Neural cell (in vitro differentiated cells): ENCODE data around the gene MYO1D. TPM values are rescaled to one million over a fixed set of nuclear protein-coding genes. Genes with fewer than 3 reads are reported as not detected.
A peak's percentile ranks its signal among the peaks of the same experiment; 100 is the strongest.

Source experiments
- H2AFZ ChIP-seq: fragments of 200-600, 300-800 bp; sonication (generic), shearing (Covaris generic); 2 replicates; pipeline ENCODE4 v1.6.0; 2014; ENCODE audit warnings: low read depth, mild to moderate bottlenecking, antibody characterized with exemption, low read length, moderate library complexity
- H3F3A ChIP-seq: fragments of 200-600 bp; shearing (Covaris generic); 2 replicates; pipeline ENCODE4 v1.6.1; 2016; ENCODE audit warnings: mild to moderate bottlenecking, moderate library complexity, mixed read lengths, antibody characterized with exemption, low read length; ENCODE audit not compliant: insufficient read depth, poor library complexity, severe bottlenecking
- H3K27ac ChIP-seq: fragments of 200-600, 300-800 bp; sonication (generic), shearing (Covaris generic); 2 replicates; pipeline ENCODE4 v1.5.1; 2014; ENCODE audit warnings: mild to moderate bottlenecking, low read length, moderate library complexity
- H3K27me3 ChIP-seq: fragments of 300-800, 200-600 bp; sonication (generic), shearing (Covaris generic); 2 replicates; pipeline ENCODE4 v1.6.0; 2014; ENCODE audit warnings: mild to moderate bottlenecking, low read depth, low read length, moderate library complexity; ENCODE audit not compliant: insufficient read depth
- H3K36me3 ChIP-seq: fragments of 300-800, 200-600 bp; sonication (generic), shearing (Covaris generic); 2 replicates; pipeline ENCODE4 v1.5.1; 2014; ENCODE audit warnings: mild to moderate bottlenecking, antibody characterized with exemption, low read length, moderate library complexity; ENCODE audit not compliant: insufficient read depth
- H3K4me2 ChIP-seq: fragments of 300-800, 200-600 bp; sonication (generic), shearing (Covaris generic); 2 replicates; pipeline ENCODE4 v1.6.0; 2014; ENCODE audit warnings: mild to moderate bottlenecking, low read length
- H3K4me3 ChIP-seq: fragments of 300-800, 200-600 bp; sonication (generic), shearing (Covaris generic); 2 replicates; pipeline ENCODE4 v1.5.1; 2014; ENCODE audit warnings: mild to moderate bottlenecking, low read length, moderate library complexity
- H3K79me2 ChIP-seq: fragments of 200-600 bp; shearing (Covaris generic); replicated peaks from 2 replicates; pipeline ENCODE4 v1.6.0; 2014; ENCODE audit warnings: mild to moderate bottlenecking, low read length, moderate library complexity; ENCODE audit not compliant: insufficient read depth
- H3K9ac ChIP-seq: fragments of 300-800, 200-600 bp; sonication (generic), shearing (Covaris generic); 2 replicates; pipeline ENCODE4 v1.6.1; 2016; ENCODE audit warnings: mild to moderate bottlenecking, low read length, mixed read lengths
- H3K9me2 ChIP-seq: fragments of 200-600 bp; shearing (Covaris generic); 2 replicates; pipeline ENCODE4 v1.6.1; 2016; ENCODE audit warnings: mild to moderate bottlenecking, low read length, mixed read lengths; ENCODE audit not compliant: insufficient read depth
- H3K9me3 ChIP-seq: fragments of 200-600, 300-800 bp; sonication (generic), shearing (Covaris generic); 2 replicates; pipeline ENCODE4 v1.6.1; 2016; ENCODE audit warnings: mild to moderate bottlenecking, mixed run types, low read length, moderate library complexity, mixed read lengths
- H4K20me1 ChIP-seq: fragments of 200-600 bp; shearing (Covaris generic); 2 replicates; pipeline ENCODE4 v1.6.1; 2016; ENCODE audit warnings: mild to moderate bottlenecking, mixed run types; ENCODE audit not compliant: insufficient read depth
- EP300 ChIP-seq: fragments of 450-650 bp; conservative IDR thresholded peaks from 2 replicates; pipeline ENCODE4 v1.6.1; 2014; ENCODE audit warnings: antibody characterized with exemption, mild to moderate bottlenecking, moderate library complexity; ENCODE audit not compliant: poor library complexity, severe bottlenecking
- EZH2 ChIP-seq: fragments of 200-600, 300-800 bp; shearing (Covaris generic), sonication (generic); IDR thresholded peaks from 2 replicates; pipeline ENCODE4 v1.6.1; 2014; ENCODE audit warnings: antibody characterized with exemption, low read length, borderline replicate concordance, mild to moderate bottlenecking; ENCODE audit not compliant: insufficient read depth, poor library complexity, severe bottlenecking
- MXI1 ChIP-seq: fragments of 450-650 bp; conservative IDR thresholded peaks from 2 replicates; pipeline ENCODE4 v1.6.1; 2014; ENCODE audit warnings: antibody characterized with exemption, mild to moderate bottlenecking; ENCODE audit not compliant: poor library complexity, severe bottlenecking
- POLR2AphosphoS5 ChIP-seq: IDR thresholded peaks from 2 replicates; pipeline ENCODE4 v1.6.1; 2012
- RAD21 ChIP-seq: fragments of 450-650 bp; conservative IDR thresholded peaks from 2 replicates; pipeline ENCODE4 v1.6.1; 2014; ENCODE audit warnings: antibody characterized with exemption, mild to moderate bottlenecking, moderate library complexity
- SMC3 ChIP-seq: fragments of 450-650 bp; conservative IDR thresholded peaks from 2 replicates; pipeline ENCODE4 v1.6.1; 2014; ENCODE audit warnings: antibody characterized with exemption, mild to moderate bottlenecking, moderate library complexity; ENCODE audit not compliant: poor library complexity
- TAF1 ChIP-seq: IDR thresholded peaks from 2 replicates; pipeline ENCODE4 v1.6.1; 2012; ENCODE audit warnings: low read depth
- polyA plus RNA-seq: library from polyadenylated mRNA; depleted of rRNA; stranded (reverse); fragments of >200 nt; gene quantifications from 2 replicates; pipeline ENCODE4 v1.2.3, GENCODE V29; 2014
- TF ChIP-seq, protein P1 (sequence below): IDR thresholded peaks from 2 replicates; pipeline ENCODE4 v1.6.1; 2012; ENCODE audit warnings: borderline replicate concordance
- TF ChIP-seq, protein P2 (sequence below): fragments of 450-650 bp; IDR thresholded peaks from 2 replicates; pipeline ENCODE4 v1.5.1; 2014; ENCODE audit warnings: antibody characterized with exemption, mild to moderate bottlenecking, moderate library complexity; ENCODE audit not compliant: poor library complexity, severe bottlenecking

MYO1D gene
- polyA plus RNA-seq, 1 donor from 2014 or later = 10.7 TPM

DNA sequence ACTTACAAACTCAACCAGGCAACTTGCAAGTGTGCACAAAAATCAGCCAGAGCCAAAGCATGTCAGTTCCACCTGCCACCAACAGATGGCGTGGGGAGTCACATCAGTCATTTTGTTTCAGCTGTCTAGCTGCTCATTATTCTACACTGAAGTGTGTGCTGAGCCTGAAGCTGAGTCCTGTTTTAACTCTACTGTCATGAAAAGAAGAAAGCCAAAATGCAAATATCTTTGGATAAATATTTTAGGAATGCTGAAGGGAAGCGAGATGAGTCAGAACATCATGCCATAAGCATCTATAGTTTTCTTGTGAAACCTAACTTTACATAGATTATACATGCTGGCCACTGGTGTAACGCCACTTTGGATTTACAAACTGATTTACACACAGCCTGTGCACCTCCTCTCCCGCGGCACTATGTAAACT lies 217.5 kb downstream of the MYO1D start:
- no peaks in the 10 kb centered on the region for H3K27me3 ChIP-seq
- H3K9me2 ChIP-seq = no peaks in the 10 kb centered on the region
- peaks cover under 1% of the 10 kb centered on the region for H3K36me3 ChIP-seq
- no peaks in the 10 kb centered on the region for H4K20me1 ChIP-seq
- no peak overlapping the region for H3K9ac ChIP-seq
- H3K27ac ChIP-seq = no peak overlapping the region
- no peaks in the 10 kb centered on the region for H3F3A ChIP-seq
- no peaks in the 10 kb centered on the region for H3K9me3 ChIP-seq
- no peaks in the 10 kb centered on the region for H3K79me2 ChIP-seq
- peak; percentile 88 for TF ChIP-seq RAD21
- TF ChIP-seq TAF1 = no peak
- TF ChIP-seq EZH2 = no peak
- TF ChIP-seq, protein P1, sequence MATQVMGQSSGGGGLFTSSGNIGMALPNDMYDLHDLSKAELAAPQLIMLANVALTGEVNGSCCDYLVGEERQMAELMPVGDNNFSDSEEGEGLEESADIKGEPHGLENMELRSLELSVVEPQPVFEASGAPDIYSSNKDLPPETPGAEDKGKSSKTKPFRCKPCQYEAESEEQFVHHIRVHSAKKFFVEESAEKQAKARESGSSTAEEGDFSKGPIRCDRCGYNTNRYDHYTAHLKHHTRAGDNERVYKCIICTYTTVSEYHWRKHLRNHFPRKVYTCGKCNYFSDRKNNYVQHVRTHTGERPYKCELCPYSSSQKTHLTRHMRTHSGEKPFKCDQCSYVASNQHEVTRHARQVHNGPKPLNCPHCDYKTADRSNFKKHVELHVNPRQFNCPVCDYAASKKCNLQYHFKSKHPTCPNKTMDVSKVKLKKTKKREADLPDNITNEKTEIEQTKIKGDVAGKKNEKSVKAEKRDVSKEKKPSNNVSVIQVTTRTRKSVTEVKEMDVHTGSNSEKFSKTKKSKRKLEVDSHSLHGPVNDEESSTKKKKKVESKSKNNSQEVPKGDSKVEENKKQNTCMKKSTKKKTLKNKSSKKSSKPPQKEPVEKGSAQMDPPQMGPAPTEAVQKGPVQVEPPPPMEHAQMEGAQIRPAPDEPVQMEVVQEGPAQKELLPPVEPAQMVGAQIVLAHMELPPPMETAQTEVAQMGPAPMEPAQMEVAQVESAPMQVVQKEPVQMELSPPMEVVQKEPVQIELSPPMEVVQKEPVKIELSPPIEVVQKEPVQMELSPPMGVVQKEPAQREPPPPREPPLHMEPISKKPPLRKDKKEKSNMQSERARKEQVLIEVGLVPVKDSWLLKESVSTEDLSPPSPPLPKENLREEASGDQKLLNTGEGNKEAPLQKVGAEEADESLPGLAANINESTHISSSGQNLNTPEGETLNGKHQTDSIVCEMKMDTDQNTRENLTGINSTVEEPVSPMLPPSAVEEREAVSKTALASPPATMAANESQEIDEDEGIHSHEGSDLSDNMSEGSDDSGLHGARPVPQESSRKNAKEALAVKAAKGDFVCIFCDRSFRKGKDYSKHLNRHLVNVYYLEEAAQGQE = no peak
- TF ChIP-seq, protein P2, sequence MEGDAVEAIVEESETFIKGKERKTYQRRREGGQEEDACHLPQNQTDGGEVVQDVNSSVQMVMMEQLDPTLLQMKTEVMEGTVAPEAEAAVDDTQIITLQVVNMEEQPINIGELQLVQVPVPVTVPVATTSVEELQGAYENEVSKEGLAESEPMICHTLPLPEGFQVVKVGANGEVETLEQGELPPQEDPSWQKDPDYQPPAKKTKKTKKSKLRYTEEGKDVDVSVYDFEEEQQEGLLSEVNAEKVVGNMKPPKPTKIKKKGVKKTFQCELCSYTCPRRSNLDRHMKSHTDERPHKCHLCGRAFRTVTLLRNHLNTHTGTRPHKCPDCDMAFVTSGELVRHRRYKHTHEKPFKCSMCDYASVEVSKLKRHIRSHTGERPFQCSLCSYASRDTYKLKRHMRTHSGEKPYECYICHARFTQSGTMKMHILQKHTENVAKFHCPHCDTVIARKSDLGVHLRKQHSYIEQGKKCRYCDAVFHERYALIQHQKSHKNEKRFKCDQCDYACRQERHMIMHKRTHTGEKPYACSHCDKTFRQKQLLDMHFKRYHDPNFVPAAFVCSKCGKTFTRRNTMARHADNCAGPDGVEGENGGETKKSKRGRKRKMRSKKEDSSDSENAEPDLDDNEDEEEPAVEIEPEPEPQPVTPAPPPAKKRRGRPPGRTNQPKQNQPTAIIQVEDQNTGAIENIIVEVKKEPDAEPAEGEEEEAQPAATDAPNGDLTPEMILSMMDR = peak; percentile 92
- peak; percentile 94 for TF ChIP-seq SMC3
- TF ChIP-seq POLR2AphosphoS5 = peak; percentile 11
- TF ChIP-seq EP300 = peak; percentile 46
- TF ChIP-seq MXI1 = no peak
- H2AFZ ChIP-seq = no peak overlapping the region
- H3K4me2 ChIP-seq = no peak overlapping the region
- H3K4me3 ChIP-seq = no peak overlapping the region

DNA sequence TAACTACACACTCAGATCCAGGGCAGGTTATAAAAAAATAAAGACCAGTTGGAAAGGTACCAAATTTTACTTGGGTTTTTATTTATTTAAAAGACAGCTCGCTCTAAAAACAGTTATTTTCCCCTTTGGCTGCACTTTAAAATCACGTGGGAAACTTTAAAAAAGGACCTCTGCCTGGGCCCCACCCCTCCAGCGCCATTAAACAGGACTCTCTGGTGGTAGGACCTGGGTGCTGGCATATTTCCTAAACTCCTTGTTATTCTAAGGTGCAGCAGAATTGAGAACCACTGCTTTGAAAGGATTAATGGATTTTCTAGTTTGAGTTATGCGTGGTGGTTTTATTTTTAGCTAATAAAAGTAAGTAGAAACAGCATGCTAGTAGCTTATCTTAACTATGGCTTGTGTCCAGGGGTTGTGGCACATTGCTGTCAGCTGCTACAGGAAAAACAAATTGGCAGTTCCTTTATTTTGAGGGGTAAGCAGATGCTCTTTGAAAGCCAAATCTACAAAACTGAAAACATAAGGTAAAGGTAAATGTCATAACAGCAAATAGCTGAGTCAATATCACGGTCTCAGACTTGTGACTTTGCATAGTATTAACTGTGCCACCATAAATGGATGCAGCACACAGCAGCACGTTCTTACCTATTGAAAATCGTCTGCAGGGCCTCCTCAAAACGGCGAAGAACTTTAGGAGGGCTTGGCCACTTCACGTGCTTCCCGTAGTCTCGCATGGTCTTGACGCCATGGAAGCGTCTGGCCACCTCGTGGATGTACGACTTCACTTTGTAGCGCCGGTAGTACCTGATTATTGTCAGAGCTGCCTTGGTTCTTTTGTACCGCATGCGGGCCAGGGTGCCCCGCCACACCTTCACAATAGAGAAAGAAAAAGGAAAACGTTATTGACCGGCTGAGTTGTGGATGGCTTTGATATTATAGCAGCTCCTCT lies 218.2 kb downstream of the MYO1D start:
- Histone ChIP-seq H3K4me2 (no peak overlapping the region), H3K9me3 (no peaks in the 10 kb centered on the region), H3K9ac (no peak overlapping the region), H3K4me3 (no peak overlapping the region), H3K36me3 (peaks cover 6% of the 10 kb centered on the region), H3K79me2 (no peaks in the 10 kb centered on the region), H2AFZ (no peak overlapping the region), H3K27ac (no peak overlapping the region), H4K20me1 (no peaks in the 10 kb centered on the region), H3K9me2 (no peaks in the 10 kb centered on the region), H3K27me3 (no peaks in the 10 kb centered on the region), H3F3A (no peaks in the 10 kb centered on the region)
- TF ChIP-seq POLR2AphosphoS5 (no peak), TAF1 (no peak), EZH2 (no peak)
- TF ChIP-seq, protein P2 = no peak
